Measurements from ENCODE around the gene SSRP1. TPM values are rescaled to one million over a fixed set of nuclear protein-coding genes. Genes with fewer than 3 reads are reported as not detected.

The SSRP1 gene
- polyA plus RNA-seq, 3 donors: 9.8 to 34.7 (median 14.7) TPM

DNA sequence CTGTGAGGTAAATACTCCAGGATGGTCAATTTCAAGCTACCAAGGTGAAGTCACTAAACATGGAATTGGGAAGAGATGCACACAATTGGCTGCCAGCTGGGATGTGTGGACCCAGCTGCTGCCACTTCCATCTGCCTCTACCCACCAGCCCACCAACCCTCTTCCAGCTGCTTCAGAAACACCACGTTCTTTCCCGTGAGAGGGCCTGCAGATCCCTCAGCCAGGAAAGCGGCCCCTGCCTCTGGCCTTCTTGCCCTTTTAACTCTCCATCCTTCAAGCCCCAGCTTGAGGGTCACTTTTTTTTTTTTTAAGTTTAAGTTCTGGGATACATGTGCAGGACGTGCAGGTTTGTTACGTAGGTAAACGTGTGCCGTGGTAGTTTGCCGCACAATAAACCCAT, 25.3 kb upstream of the SSRP1 start:
- Histone ChIP-seq H3K9ac (ENCODE audit: insufficient read depth, low read length, poor library complexity, severe bottlenecking) (no peak overlapping the region), H4K20me1 (ENCODE audit: insufficient read depth, low read length) (no peaks in the 10 kb centered on the region), H3K4me2 (replicated peaks; ENCODE audit: extremely low read depth, low read length, poor library complexity, severe bottlenecking) (no peak overlapping the region), H3K4me1 (ENCODE audit: control insufficient read depth in 1 of 2, insufficient read depth in 2 of 2, low read length in 2 of 2) (peaks cover 7 to 11% of the 10 kb centered on the region in 2 donors), H3K9me3 (replicated peaks in 1 of 2; ENCODE audit: control insufficient read depth in 1 of 2, insufficient read depth in 1 of 2, low read length in 2 of 2) (no peaks in the 10 kb centered on the region), H3K27me3 (ENCODE audit: control insufficient read depth in 2 of 2, insufficient read depth in 2 of 2, low read length in 2 of 2) (no peaks in the 10 kb centered on the region), H3K79me2 (ENCODE audit: insufficient read depth, low read length) (no peaks in the 10 kb centered on the region), H3K4me3 (replicated peaks in 1 of 3; ENCODE audit: low read depth in 2 of 3, low read length in 3 of 3) (no peak overlapping the region), H2AFZ (ENCODE audit: insufficient read depth, low read depth, low read length, poor library complexity, severe bottlenecking) (no peak overlapping the region), H3K36me3 (replicated peaks in 1 of 2; ENCODE audit: control insufficient read depth in 1 of 2, insufficient read depth in 2 of 2, low read length in 2 of 2) (no peaks in the 10 kb centered on the region), H3K27ac (ENCODE audit: low read depth in 1 of 2, low read length in 2 of 2) (no peak overlapping the region)
- Mint-ChIP-seq H3K27me3 (ENCODE audit: low read depth in 3 of 3) (peaks cover 0 to 4% (median 2%) of the 10 kb centered on the region in 3 donors), H3K27ac (no peak overlapping the region), H3K9me3 (peaks cover 0 to 8% (median 0%) of the 10 kb centered on the region in 7 donors), H3K36me3 (no peaks in the 10 kb centered on the region), H3K4me3 (no peak overlapping the region), H3K4me1 (peaks cover 8% of the 10 kb centered on the region)
- intact Hi-C loops (cut with micrococcal nuclease): no loop called here
- DNase-seq: no peak
- TF ChIP-seq, protein P1, sequence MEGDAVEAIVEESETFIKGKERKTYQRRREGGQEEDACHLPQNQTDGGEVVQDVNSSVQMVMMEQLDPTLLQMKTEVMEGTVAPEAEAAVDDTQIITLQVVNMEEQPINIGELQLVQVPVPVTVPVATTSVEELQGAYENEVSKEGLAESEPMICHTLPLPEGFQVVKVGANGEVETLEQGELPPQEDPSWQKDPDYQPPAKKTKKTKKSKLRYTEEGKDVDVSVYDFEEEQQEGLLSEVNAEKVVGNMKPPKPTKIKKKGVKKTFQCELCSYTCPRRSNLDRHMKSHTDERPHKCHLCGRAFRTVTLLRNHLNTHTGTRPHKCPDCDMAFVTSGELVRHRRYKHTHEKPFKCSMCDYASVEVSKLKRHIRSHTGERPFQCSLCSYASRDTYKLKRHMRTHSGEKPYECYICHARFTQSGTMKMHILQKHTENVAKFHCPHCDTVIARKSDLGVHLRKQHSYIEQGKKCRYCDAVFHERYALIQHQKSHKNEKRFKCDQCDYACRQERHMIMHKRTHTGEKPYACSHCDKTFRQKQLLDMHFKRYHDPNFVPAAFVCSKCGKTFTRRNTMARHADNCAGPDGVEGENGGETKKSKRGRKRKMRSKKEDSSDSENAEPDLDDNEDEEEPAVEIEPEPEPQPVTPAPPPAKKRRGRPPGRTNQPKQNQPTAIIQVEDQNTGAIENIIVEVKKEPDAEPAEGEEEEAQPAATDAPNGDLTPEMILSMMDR (IDR thresholded peaks at IDR 0.05): no peak
- WGBS (ENCODE audit: insufficient coverage): 92% methylated on average over 5 of the region's 8 CpGs

DNA sequence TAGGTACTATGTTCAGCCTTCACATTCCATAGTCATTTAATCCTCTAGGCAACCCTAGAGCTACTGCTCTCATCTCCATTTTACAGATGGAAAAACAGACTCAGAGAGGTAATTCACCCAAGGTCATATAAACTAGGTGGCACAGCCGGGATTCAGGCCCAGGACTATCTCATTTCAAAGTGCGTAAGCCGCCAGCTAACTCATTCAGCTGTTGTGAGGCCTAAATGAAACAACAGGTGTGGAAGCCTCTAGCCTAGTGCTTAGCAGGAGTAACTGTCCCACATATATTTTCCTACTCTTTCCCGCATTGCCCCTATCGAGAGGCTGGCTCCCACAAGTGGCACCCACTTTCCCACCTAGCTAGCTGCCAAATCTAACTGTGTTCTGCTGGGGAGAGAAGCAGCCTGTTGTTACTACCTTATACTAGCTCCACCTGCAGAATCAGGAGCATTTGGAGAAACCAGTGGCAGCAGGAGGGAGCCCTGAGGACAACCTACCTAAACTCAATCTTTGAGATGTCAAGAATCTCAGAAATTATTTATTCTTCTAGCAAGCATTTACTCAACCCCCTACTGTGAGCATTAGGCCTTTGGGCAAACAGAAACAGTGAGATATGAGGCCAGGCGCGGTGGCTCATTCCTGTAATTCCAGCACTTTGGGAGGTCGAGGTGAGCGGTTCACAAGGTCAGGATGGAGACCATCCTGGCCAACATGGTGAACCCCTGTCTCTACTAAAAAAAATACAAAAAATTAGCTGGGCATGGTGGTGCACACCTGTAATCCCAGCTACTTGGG, 24.4 kb upstream of the SSRP1 start:
- peaks cover 11% of the 10 kb centered on the region in 2 donors for H3K4me1 ChIP-seq (ENCODE audit: control insufficient read depth in 1 of 2, insufficient read depth in 2 of 2, low read length in 2 of 2)
- H2AFZ ChIP-seq (ENCODE audit: insufficient read depth, low read depth, low read length, poor library complexity, severe bottlenecking): no peak overlapping the region
- no peak overlapping the region for H3K4me3 ChIP-seq (replicated peaks in 1 of 3; ENCODE audit: low read depth in 2 of 3, low read length in 3 of 3)
- no peak overlapping the region for H3K4me2 ChIP-seq (replicated peaks; ENCODE audit: extremely low read depth, low read length, poor library complexity, severe bottlenecking)
- WGBS (ENCODE audit: insufficient coverage): 100% methylated on average over 5 of the region's 9 CpGs
- intact Hi-C loops (cut with micrococcal nuclease): loop anchor here in 1 of 2 donors (10.0 kb wide), 1 partner anchor 285 kb away; the partner anchor contains the start of gene YPEL4
- H3K9me3 Mint-ChIP-seq: peaks cover 0 to 6% (median 0%) of the 10 kb centered on the region in 7 donors
- no peak overlapping the region for H3K27ac ChIP-seq (ENCODE audit: low read depth in 1 of 2, low read length in 2 of 2)
- no peaks in the 10 kb centered on the region for H3K36me3 Mint-ChIP-seq
- no peaks in the 10 kb centered on the region for H3K36me3 ChIP-seq (replicated peaks in 1 of 2; ENCODE audit: control insufficient read depth in 1 of 2, insufficient read depth in 2 of 2, low read length in 2 of 2)
- peaks cover 0 to 2% (median 0%) of the 10 kb centered on the region in 3 donors for H3K27me3 Mint-ChIP-seq (ENCODE audit: low read depth in 3 of 3)
- H3K9ac ChIP-seq (ENCODE audit: insufficient read depth, low read length, poor library complexity, severe bottlenecking): no peak overlapping the region
- TF ChIP-seq, protein P1 (IDR thresholded peaks at IDR 0.05): no peak
- no peaks in the 10 kb centered on the region for H3K27me3 ChIP-seq (ENCODE audit: control insufficient read depth in 2 of 2, insufficient read depth in 2 of 2, low read length in 2 of 2)
- H3K4me3 Mint-ChIP-seq: no peak overlapping the region
- peaks cover 10% of the 10 kb centered on the region for H3K4me1 Mint-ChIP-seq
- no peak for DNase-seq
- H3K79me2 ChIP-seq (ENCODE audit: insufficient read depth, low read length): no peaks in the 10 kb centered on the region
- H4K20me1 ChIP-seq (ENCODE audit: insufficient read depth, low read length): no peaks in the 10 kb centered on the region
- no peaks in the 10 kb centered on the region for H3K9me3 ChIP-seq (replicated peaks in 1 of 2; ENCODE audit: control insufficient read depth in 1 of 2, insufficient read depth in 1 of 2, low read length in 2 of 2)
- no peak overlapping the region for H3K27ac Mint-ChIP-seq

All from CD14-positive monocyte (primary cell).